ENCODE data around the gene CNEP1R1.

Gene CNEP1R1

DNA sequence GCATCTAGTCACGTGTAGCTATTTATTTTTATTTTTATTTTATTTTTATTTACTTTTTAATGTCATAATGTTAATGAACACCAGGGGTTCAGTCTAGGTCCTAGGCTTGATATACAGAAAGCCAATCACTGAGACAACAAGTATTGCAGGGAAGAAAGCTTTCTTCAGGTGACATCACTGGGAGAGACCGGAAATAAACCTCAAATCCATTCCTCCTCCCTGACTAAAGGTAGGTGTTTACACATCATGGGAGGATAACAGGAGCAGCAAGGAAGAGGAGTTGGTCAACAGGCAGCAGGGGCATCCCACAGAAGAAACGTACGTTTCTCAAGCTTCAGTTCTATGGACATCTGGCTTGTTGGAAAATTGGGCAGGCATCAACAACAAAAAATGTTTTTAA is 31.2 kb downstream of the CNEP1R1 start:
- Histone ChIP-seq H3K27me3 (replicated peaks; ENCODE audit: control insufficient read depth, insufficient read depth, low read length) (no peaks in the 10 kb centered on the region), H3K36me3 (ENCODE audit: control insufficient read depth, insufficient read depth, low read length) (no peaks in the 10 kb centered on the region), H3K4me3 (replicated peaks; ENCODE audit: low read depth, low read length) (no peak overlapping the region)
- TF ChIP-seq, protein P1, sequence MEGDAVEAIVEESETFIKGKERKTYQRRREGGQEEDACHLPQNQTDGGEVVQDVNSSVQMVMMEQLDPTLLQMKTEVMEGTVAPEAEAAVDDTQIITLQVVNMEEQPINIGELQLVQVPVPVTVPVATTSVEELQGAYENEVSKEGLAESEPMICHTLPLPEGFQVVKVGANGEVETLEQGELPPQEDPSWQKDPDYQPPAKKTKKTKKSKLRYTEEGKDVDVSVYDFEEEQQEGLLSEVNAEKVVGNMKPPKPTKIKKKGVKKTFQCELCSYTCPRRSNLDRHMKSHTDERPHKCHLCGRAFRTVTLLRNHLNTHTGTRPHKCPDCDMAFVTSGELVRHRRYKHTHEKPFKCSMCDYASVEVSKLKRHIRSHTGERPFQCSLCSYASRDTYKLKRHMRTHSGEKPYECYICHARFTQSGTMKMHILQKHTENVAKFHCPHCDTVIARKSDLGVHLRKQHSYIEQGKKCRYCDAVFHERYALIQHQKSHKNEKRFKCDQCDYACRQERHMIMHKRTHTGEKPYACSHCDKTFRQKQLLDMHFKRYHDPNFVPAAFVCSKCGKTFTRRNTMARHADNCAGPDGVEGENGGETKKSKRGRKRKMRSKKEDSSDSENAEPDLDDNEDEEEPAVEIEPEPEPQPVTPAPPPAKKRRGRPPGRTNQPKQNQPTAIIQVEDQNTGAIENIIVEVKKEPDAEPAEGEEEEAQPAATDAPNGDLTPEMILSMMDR (IDR thresholded peaks at IDR 0.05; ENCODE audit: insufficient read depth, low read length, poor library complexity, severe bottlenecking), result no peak
- no peak for DNase-seq (ENCODE audit: extremely low read depth, insufficient read length)

DNA sequence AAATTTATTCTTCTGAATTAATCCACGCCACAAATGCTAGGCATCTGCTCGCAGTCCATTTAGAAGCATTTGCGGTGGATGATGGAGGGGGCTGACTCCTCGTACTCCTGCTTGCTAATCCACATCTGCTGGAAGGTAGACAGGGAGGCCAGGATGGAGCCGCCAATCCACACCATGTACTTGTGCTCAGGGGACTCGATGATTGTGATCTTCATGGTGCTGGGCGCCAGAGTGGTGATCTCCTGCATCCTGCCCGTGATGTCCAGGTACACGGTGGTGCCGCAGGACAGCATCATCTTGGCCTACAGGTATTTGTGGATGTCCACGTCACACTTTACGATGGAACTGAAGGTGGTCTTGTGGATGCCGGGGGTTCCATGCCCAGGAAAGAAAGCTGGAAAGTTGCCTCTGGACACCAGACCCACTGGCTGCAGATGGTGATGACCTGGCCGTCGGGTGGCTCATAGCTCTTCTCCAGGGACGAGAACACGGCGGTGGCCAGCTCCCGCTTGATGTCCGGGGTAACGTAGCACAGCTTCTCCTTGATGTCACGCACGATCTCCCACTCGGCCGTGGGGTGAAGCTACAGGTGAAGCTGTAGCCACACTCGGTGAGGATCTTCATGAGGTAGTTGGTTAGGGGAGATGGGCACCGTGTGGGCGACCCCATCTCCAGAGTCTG is 33.2 kb downstream of the CNEP1R1 start:
- TF ChIP-seq, protein P1 (IDR thresholded peaks at IDR 0.05; ENCODE audit: insufficient read depth, low read length, poor library complexity, severe bottlenecking), result no peak

DNA sequence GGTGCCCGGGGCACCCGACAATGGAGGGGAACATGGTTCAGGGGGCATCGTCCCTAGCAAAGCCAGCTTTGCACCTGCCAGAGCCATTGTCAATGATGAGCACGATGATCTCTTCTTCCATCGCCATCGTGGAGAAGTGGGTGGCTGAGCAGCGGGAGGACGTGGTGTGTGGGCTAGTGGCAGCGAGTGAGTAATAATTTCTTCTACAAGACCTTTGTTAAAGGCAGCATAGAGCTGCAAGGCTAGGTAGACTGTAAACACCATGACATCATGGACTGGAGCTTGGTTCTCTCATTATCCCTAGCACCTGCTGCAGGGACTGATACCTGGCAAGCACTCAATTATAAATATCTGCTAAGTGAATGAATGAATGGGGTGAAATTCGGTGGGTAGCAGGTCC is 34.1 kb downstream of the CNEP1R1 start:
- no peak for DNase-seq (ENCODE audit: extremely low read depth, insufficient read length)
- Histone ChIP-seq H3K27me3 (replicated peaks; ENCODE audit: control insufficient read depth, insufficient read depth, low read length) (no peaks in the 10 kb centered on the region), H3K4me3 (replicated peaks; ENCODE audit: low read depth, low read length) (no peak overlapping the region), H3K36me3 (ENCODE audit: control insufficient read depth, insufficient read depth, low read length) (no peaks in the 10 kb centered on the region)
- TF ChIP-seq, protein P1 (IDR thresholded peaks at IDR 0.05; ENCODE audit: insufficient read depth, low read length, poor library complexity, severe bottlenecking), result no peak

More for the DNA sequence above, 33.2 kb downstream of the CNEP1R1 start:
- Histone ChIP-seq H3K36me3 (ENCODE audit: control insufficient read depth, insufficient read depth, low read length) (no peaks in the 10 kb centered on the region), H3K4me3 (replicated peaks; ENCODE audit: low read depth, low read length) (no peak overlapping the region), H3K27me3 (replicated peaks; ENCODE audit: control insufficient read depth, insufficient read depth, low read length) (no peaks in the 10 kb centered on the region)
- no peak for DNase-seq (ENCODE audit: extremely low read depth, insufficient read length)

DNA sequence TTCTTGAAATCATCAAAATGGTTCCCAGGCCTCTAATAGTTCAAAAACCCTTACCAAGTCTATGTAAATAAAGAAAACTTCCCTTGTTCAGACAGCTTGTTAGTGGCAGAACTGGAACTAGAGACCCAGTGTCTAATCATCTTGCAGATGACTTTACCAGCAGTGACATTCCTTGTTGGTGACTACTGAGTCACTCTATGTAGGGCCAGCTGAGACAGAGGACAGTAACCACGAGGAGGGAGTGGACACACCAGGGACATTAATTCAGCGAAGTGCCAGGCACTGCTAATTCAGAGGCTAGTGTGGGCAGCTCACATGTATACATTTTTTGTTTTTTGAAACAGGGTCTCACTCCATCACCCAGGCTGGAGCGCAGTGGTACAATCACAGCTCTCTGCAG is 34.6 kb downstream of the CNEP1R1 start:
- DNase-seq (ENCODE audit: extremely low read depth, insufficient read length), result no peak
- no peak overlapping the region for H3K4me3 ChIP-seq (replicated peaks; ENCODE audit: low read depth, low read length)
- TF ChIP-seq, protein P1 (IDR thresholded peaks at IDR 0.05; ENCODE audit: insufficient read depth, low read length, poor library complexity, severe bottlenecking), result no peak
- H3K27me3 ChIP-seq (replicated peaks; ENCODE audit: control insufficient read depth, insufficient read depth, low read length), result no peaks in the 10 kb centered on the region
- no peaks in the 10 kb centered on the region for H3K36me3 ChIP-seq (ENCODE audit: control insufficient read depth, insufficient read depth, low read length)

DNA sequence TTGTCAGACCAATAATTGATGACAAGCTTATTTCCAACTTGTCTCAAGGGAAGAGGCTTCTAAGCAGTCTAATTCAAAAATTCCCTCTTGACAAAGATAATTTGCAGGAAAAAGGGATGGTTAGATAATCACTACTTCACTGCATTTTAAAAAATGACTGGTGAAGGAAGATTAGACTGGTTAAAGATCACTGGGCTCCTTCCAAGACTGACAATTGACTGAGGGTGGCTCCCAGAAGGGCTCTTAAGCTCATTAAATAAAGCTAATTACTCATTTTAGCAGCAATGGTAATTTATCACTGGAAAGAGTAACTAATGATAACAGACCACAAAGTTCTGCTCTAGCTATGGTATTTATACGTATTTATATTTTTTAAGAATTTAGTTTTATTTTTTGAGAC is 36.3 kb downstream of the CNEP1R1 start:
- Histone ChIP-seq H3K27me3 (replicated peaks; ENCODE audit: control insufficient read depth, insufficient read depth, low read length) (no peaks in the 10 kb centered on the region), H3K4me3 (replicated peaks; ENCODE audit: low read depth, low read length) (no peak overlapping the region), H3K36me3 (ENCODE audit: control insufficient read depth, insufficient read depth, low read length) (no peaks in the 10 kb centered on the region)
- TF ChIP-seq, protein P1 (IDR thresholded peaks at IDR 0.05; ENCODE audit: insufficient read depth, low read length, poor library complexity, severe bottlenecking), result no peak
- DNase-seq (ENCODE audit: extremely low read depth, insufficient read length), result no peak

DNA sequence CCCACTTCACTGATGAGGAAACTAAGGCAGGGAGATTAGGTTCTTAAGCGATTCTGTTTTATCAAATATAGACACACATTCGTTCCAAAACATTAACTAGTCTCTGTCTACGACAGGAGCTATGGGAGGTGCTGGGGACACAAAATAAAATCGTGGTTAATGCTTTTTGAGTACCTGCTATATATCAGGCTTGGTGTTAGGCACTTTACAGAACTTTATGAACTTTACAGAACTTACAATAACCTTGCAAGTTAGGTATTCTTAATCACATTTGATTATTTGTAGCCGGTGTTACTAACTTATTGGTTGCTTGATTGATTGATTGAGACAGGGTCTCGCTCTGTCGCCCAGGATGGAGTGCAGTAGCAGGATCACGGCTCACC is 40.2 kb downstream of the CNEP1R1 start:
- Histone ChIP-seq H3K27me3 (replicated peaks; ENCODE audit: control insufficient read depth, insufficient read depth, low read length) (no peaks in the 10 kb centered on the region), H3K36me3 (ENCODE audit: control insufficient read depth, insufficient read depth, low read length) (peaks cover 2% of the 10 kb centered on the region; the same call in 1 of the 2 replicates), H3K4me3 (replicated peaks; ENCODE audit: low read depth, low read length) (peak overlapping the region; percentile 42)
- TF ChIP-seq, protein P1 (IDR thresholded peaks at IDR 0.05; ENCODE audit: insufficient read depth, low read length, poor library complexity, severe bottlenecking), result no peak
- DNase-seq (ENCODE audit: extremely low read depth, insufficient read length), result no peak

Data from GM06990 (cell line).